Measurements from ENCODE around the gene PGM5. TPM values are rescaled to one million over a fixed set of nuclear protein-coding genes. Genes with fewer than 3 reads are reported as not detected.

PGM5 gene
- total and polyA plus RNA-seq, 2 of the 8 experiments (the other 6 are each of a cell fraction or from before 2014, with no cell fraction given): not detected

DNA sequence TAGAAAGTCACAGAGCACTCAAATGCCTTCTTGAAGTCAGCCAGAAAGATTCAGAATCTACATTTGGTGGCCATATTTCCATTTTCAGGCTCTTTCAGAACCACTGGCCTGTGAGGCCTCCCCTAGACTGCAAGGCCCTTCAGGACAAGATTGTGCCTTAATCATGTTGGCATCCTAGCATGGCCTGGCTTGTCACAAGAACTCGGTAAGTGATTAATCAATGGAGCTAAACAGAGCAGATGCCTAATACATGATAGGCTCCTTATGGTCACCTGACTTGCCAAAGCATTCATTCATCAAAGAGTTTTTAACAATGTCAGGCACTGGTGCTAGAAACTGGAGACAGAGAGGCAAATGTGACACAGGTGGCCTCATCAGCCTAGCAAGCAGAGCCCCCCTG is 70.3 kb downstream of the PGM5 start:
- H4K8ac ChIP-seq (ENCODE audit: extremely low read depth, insufficient read depth, low read length): no peak overlapping the region
- POLR2A ChIA-PET (ENCODE audit: partially characterized antibody): no interaction called here
- no peaks in the 10 kb centered on the region for H4K20me1 ChIP-seq (replicated peaks in 1 of 2; ENCODE audit: control insufficient read depth in 1 of 2, insufficient read depth in 2 of 2, low read length in 2 of 2)
- H2AFZ ChIP-seq (ENCODE audit: low read length): no peak overlapping the region
- 100% methylated on average over 1 of the region's 1 CpG; no CpG with 5 or more reads in 1 of the 2 experiments for WGBS, 2 experiments (ENCODE audit: extremely low coverage in 1 of 2, insufficient coverage in 1 of 2, insufficient read length in 1 of 2, insufficient replicate concordance in 2 of 2, low coverage in 1 of 2, low lambda C conversion rate in 2 of 2, missing lambda C conversion rate in 1 of 2)
- H3K23ac ChIP-seq (ENCODE audit: insufficient read length): no peak overlapping the region
- H3K4ac ChIP-seq (replicated peaks; ENCODE audit: insufficient read length, low read depth, low read length): no peak overlapping the region
- H2BK120ac ChIP-seq (replicated peaks; ENCODE audit: low read depth, low read length): no peak overlapping the region
- no peak overlapping the region for H3K4me3 ChIP-seq (ENCODE audit: extremely low read depth in 1 of 4, insufficient read depth in 2 of 4, low read depth in 3 of 4, low read length in 4 of 4)
- no peak overlapping the region for H2BK15ac ChIP-seq (ENCODE audit: low read length)
- no peak for DNase-seq (ENCODE audit: low read depth in 1 of 2, low spot score in 2 of 2)
- no peak overlapping the region for H2BK20ac ChIP-seq (ENCODE audit: low read length)
- H3K79me2 ChIP-seq (ENCODE audit: control insufficient read depth in 1 of 2, insufficient read depth in 2 of 2, low read length in 2 of 2): no peaks in the 10 kb centered on the region
- no peaks in the 10 kb centered on the region; a peak in 1 of 7 replicates for H3K27me3 ChIP-seq (replicated peaks in 1 of 4; ENCODE audit: control insufficient read depth in 3 of 4, extremely low read depth in 1 of 4, insufficient read depth in 3 of 4, low read length in 3 of 4)
- H4K5ac ChIP-seq (ENCODE audit: insufficient read length, low read depth, low read length): no peak overlapping the region
- no peak overlapping the region for H3K27ac ChIP-seq (ENCODE audit: low read depth, low read length)
- no peak for FAIRE-seq
- no peak overlapping the region for H2AK5ac ChIP-seq (ENCODE audit: low read depth, low read length)
- H3K9ac ChIP-seq (replicated peaks in 1 of 4; ENCODE audit: extremely low read depth in 1 of 4, low read depth in 3 of 4, low read length in 3 of 4): no peak overlapping the region
- no peak overlapping the region for H3K56ac ChIP-seq (replicated peaks; ENCODE audit: insufficient read length, low read depth, low read length)
- CTCF ChIA-PET (ENCODE audit: partially characterized antibody): interaction anchor here (0.6 to 2.4 kb wide), 2 partner anchors 10 to 143 kb away, joined by 3 to 17 read pairs; no protein-coding TSS in a partner anchor
- no peak overlapping the region for H3K18ac ChIP-seq (ENCODE audit: extremely low read depth, low read length)
- H3K4me2 ChIP-seq (ENCODE audit: insufficient read depth in 1 of 2, low read depth in 2 of 2, low read length in 2 of 2): no peak overlapping the region
- H3K23me2 ChIP-seq (ENCODE audit: low read depth, low read length): no peaks in the 10 kb centered on the region
- H3K4me1 ChIP-seq (replicated peaks in 1 of 4; ENCODE audit: control insufficient read depth in 3 of 4, insufficient read depth in 4 of 4, low read length in 3 of 4): no peaks in the 10 kb centered on the region
- H3K36me3 ChIP-seq (ENCODE audit: control insufficient read depth in 2 of 4, insufficient read depth in 4 of 4, low read length in 3 of 4): no peaks in the 10 kb centered on the region
- H2BK5ac ChIP-seq (ENCODE audit: low read depth, low read length): no peak overlapping the region
- H2BK12ac ChIP-seq (ENCODE audit: low read depth, low read length): no peak overlapping the region
- no peak overlapping the region for H3K14ac ChIP-seq (ENCODE audit: insufficient read length)
- H3K9me3 ChIP-seq (ENCODE audit: insufficient read depth in 2 of 2, low read depth in 1 of 2, low read length in 1 of 2): no peaks in the 10 kb centered on the region
- H4K91ac ChIP-seq (replicated peaks; ENCODE audit: insufficient read length, low read length): no peak overlapping the region
- no peaks in the 10 kb centered on the region for H3K79me1 ChIP-seq (ENCODE audit: low read depth, low read length)
- TF ChIP-seq FOSL1 (IDR thresholded peaks at IDR 0.05; ENCODE audit: insufficient read depth, low read depth, low read length): no peak
- TF ChIP-seq SAP30 (IDR thresholded peaks at IDR 0.05; ENCODE audit: insufficient read depth, insufficient replicate concordance, low read length): no peak
- TF ChIP-seq, protein P1, sequence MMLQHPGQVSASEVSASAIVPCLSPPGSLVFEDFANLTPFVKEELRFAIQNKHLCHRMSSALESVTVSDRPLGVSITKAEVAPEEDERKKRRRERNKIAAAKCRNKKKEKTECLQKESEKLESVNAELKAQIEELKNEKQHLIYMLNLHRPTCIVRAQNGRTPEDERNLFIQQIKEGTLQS (IDR thresholded peaks at IDR 0.05; ENCODE audit: insufficient read depth, low read depth, low read length): no peak
- no peak for TF ChIP-seq RFX5 (IDR thresholded peaks at IDR 0.05; ENCODE audit: borderline replicate concordance, low read depth, low read length)
- no peak for TF ChIP-seq TCF12 (IDR thresholded peaks at IDR 0.05; ENCODE audit: low read depth, low read length)
- no peak for TF ChIP-seq NANOG (IDR thresholded peaks at IDR 0.05; ENCODE audit: insufficient read depth, low read depth, low read length, poor library complexity, severe bottlenecking)
- TF ChIP-seq TEAD4 (IDR thresholded peaks at IDR 0.05; ENCODE audit: low read depth, low read length): no peak
- no peak for TF ChIP-seq RBBP5 (IDR thresholded peaks at IDR 0.05; ENCODE audit: borderline replicate concordance, low read depth, low read length)
- no peak for TF ChIP-seq CBX8 (IDR thresholded peaks at IDR 0.05; ENCODE audit: borderline replicate concordance, low read depth, low read length)
- no peak for TF ChIP-seq NRF1 (IDR thresholded peaks at IDR 0.05; ENCODE audit: low read depth, low read length)
- TF ChIP-seq CHD1 (IDR thresholded peaks at IDR 0.05; ENCODE audit: low read depth, low read length): no peak
- no peak for TF ChIP-seq MAFK (IDR thresholded peaks at IDR 0.05; ENCODE audit: low read depth, low read length)
- no peak for TF ChIP-seq POLR2AphosphoS5 (IDR thresholded peaks at IDR 0.05; ENCODE audit: low read depth, low read length)
